ENCODE results near the gene HAUS6.

The HAUS6 gene

GRCh38 chr9:19009391-19009965 lies 93.2 kb downstream of the HAUS6 start:
- no peak overlapping the region for H3K27ac ChIP-seq
- no peak for TF ChIP-seq CTCF (conservative IDR thresholded peaks at IDR 0.05)

All from VCaP (cell line).